GM18867 (cell line): ENCODE data around the gene RPA1.

Experiments
- ATAC-seq: cut with Tn5 transposase; IDR thresholded peaks from one replicate; pipeline ENCODE4 v1.9.1; 2021; ENCODE audit warnings: mild to moderate bottlenecking, moderate library complexity; ENCODE audit not compliant: unreplicated experiment

The RPA1 gene

DNA sequence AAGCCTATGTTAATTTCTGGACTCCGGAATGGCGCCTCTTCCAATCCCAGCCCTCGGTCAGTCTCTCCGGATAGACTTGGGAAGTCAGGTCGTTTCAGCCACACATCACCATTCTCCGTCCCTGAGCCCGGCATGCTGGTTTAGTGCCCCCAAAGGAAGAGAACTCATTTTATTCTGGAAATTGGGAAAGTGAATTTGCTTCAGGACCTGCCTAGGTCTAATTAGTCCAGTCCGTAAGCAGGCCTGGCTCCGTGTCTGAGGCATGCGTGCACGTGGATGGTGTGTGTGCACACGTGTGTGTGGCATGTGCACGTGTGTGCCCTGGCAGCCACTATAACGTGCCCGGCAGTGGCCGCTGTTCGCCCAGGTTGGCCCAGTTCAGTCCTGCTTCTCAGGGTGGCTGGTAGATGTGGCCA is 77.4 kb downstream of the RPA1 start:
- ATAC-seq = no peak

DNA sequence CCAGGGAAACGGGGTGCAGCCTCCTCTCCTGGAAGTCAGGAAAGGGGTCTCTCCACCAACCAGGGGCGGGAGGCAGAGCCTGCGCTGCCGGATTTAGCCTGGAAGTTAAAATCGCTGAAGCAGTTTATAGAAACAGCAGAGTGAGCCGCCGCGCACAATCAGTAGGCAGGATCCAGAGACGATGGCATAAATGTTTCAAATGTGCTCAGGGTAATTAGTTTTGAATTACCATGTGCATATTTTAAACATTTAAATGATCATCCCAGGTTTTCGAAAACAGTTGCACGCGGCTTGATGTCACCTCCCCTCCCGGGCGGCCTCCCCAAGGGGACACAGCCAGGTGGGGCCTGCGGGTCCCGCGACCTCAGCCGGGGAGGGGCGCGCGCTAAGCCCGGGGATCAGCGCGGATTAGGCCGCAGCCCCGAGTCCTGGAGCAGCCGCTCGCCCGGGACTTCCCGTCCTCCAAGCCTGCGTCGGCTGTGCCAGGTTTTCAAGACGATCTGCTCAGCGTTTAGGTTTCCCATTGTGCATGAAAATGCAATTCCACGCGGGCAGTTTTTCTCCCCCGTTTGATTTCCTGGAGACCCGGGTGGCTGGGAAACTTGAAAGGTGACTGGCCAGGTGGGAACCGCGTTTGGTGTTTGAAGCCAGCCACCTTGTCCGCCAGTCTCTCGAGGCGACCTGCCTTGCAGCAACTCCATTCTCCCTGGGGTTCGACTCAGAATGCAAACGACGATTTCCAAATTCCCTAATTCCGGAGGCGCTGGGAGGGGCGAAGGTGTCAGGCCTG is 78.3 kb downstream of the RPA1 start:
- ATAC-seq = no peak

DNA sequence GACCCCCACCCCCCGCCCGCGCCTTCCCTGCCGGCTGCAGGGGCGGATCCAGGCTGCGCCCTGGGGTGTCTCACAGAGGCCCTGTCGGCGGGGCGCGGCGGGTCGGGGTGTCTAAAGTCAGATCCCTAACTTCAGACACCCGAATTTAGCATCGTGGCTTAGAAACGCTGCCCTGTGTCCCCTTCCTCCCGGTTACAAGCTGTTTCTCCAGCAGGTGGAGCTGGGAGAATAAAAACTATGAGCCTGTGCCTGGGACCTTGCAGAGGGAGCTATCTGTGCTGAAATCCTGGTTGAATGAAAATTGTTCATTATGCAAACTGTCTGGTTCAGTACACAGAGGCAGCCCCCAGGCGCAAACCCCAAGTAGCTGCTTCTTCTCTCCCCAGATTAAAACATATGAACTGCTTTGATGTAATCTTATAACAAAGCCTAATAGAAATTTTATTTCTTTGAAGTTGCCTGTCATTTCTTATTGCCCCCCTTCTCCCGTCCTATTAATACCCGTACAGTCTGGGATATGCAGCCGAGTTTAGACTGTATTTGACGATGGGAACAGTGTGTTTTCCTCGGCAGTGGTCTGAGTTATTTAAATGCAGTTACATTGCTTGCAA is 79.0 kb downstream of the RPA1 start:
- no peak for ATAC-seq

DNA sequence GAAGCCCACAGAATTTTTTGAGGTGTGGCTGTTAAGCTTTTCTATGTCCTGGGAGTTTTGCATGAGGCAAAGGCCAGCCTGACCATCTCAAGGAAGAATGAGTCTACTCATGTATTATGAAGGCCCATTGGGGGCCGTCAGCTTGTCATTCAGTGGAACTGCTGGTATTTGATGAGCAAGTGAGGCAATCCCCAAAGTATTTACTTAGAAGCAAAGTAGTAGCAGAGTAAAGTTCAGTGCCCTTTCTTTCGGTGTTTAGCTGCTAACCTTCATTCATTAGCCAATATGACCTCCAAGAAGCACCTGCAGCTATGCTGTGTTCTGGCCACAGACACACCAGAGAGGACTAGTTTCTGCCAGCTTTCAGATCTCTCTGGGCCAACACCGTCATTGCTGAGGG is 80.2 kb downstream of the RPA1 start:
- no peak for ATAC-seq

DNA sequence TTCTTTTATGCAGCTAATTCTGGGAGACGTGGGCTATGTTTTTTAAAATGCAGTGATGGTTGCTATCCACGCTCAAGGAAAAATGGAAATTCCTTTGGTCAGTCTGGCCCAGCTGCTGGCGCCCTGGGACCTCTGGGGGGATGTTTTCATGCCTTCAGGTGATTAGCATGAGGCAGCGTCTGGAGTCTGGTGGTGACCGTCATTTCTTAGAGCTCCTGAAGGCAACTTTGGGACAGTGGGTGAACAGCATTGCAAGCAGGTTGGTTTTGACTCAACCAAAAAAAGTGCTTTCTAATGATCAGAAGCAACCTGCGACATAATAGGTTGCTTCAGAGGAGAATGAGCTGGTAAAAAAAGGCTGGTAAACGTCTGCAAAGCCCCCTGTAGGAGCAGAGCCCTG is 82.3 kb downstream of the RPA1 start:
- ATAC-seq = no peak

DNA sequence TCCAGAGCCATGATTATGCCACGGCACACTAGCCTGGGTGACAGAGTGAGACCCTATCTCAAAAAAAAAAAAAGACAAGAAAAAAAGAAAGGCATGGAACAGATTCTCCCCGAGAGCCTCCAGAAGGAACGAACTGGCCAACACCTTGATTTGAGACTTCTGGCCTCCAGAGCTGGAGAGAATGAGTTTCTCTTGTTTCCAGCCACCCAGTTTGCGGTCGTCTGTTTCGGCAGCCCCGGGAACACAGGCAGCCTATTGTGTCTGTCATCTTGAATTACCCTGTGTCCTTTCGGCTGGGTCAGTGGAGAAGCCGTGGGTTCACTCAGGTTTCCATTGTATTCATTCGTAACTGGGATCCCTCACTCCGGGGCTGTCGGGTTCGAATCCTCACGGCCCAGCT is 83.9 kb downstream of the RPA1 start:
- ATAC-seq = no peak

DNA sequence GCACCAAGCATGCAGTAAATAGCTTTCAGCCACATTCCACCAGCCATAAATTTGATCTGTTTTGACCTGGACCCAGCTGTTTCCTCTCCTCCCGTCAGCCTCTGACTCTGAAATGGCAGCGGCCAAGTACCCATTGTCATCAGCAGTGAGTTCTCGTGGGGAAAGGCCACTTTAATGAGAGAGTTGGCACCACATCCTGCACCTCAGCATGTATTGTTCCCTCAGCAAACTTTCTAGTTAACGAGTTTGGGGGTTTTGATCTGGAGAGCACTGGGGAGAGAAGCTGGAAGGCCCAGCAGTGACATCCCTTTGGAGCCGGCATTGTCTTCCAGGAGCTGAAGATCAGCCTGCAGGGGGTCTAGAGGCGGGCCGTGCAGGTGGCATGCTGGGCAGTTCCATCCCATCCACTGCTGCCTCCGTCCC is 84.9 kb downstream of the RPA1 start:
- no peak for ATAC-seq

DNA sequence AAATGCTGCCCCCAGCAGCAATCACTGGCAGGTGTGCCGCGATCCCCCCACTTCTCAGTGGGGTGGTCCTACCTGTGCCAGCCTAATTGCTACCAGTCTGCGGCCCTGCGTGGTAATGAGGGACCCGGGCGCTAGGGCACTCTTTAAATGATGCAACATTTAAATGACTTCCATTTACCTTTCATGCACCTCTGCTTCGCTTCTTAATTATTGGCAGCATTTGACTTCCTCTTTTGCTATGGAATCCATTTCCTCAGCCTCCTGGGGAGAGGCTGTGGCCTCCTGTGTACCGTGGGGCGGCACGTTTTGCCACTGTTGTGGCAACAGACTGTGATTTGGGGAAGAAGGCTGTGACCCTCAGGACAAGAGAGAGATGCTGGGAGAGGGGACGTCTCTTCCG is 86.1 kb downstream of the RPA1 start:
- no peak for ATAC-seq

DNA sequence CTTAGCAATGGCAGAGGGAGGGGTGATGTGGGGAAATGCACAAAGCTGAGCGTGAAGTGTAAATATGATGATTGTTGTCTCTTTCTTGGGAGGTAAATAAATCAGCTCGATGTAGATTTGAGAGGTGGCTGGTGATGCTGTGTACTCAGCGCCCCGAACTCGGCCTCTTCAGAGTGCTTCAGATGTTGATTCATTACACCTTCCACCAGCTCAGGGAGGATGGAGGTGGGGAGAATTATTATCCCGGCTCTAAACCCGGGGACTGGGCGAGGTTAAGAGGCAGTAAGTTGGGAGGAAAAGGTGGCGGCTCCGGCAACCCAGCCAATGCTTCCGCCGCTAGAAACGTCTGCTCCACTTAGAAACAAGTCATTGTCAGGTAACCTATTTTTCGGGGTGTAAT is 86.5 kb downstream of the RPA1 start:
- ATAC-seq = no peak

DNA sequence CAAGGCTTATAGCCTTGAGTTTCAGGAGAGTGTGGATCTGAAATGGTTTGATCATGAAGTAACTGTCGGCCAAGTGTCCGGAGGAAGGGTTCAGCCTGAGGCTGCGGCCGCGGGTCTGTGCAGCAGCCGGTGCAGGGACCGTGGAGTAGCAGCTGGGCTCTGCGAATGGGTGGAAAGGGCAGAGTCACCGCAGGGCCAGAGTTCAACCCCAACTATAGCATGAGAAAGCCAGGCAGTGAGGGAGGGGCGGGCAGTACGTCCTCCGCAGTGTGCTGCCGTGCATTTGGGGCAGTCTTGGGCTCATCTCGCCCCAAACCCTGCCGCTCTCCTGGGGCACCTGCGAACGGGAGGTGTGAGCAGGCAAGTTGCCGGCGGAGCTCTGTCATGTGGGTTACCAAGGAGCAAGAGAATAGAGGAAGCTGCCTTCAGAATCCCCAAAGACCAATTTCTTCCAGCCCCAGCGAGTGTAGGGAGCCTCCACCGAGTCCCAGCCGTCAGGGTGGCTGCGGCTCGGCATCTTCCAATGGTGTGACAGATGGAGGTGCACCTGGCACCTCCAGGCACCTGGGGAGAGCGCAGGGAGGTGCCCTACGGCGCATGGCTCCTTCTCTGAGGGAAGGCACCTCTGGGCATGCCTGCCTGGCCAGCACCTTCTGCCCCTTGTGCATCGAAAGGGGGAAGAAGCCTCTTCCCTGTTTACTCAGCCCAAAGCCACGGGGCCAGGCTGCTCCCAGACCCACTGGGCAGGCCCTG is 87.3 kb downstream of the RPA1 start:
- no peak for ATAC-seq

DNA sequence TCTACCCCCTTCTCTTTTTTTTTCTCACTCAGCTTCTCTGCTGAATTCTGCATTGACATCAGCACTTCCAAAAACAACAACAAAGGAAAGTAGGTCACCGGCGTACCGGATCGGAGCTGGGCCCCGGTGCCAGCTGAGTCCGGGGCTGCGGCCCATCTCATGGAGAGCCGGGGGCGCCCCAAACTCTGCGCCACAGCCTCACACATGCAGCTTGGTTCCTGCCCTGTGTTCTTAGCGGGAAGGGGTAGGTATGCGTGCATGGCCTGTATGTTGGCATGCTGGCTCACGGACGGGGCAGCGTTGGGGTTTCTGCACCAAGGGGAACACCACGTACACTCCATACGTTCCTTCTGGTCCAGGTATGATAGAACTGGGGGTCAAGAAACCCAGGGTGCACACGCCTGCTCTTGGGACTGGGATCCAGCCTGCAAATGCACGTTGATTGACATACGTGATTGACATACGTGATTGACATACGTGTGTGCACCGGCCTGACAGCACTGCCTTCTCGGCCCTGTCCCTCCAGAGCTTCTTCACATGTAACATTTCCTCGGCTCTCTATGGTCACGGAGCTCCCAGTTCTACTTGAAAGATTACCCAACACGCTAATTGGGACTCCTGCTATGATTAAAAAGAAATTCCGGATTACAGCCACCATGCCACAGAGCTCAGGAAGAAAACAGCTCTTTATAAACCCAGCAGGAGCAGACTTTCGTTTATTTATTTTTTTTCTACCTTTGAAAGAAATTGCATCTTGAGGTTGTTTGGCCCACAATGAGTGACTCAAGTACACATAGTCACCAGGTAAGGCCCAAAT is 88.7 kb downstream of the RPA1 start:
- no peak for ATAC-seq

DNA sequence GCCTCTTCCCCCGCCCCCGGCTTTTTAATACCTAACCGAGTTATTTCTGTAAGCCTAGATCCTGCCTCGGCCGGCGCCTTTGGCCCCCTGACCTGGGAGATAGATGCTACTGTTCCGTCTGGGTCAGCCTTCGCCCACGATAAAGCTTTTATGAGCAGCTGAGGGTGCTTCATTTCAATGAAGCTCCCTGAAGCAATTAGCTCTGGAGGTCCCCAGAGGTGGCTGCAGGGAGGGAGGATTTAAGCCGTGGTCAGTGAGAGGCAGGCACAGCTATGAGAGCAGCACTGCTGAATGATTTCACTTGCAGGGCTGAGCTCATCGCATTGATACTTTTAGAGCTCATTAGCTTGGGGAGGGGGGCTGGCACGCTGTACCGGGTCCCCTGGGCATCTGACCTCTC is 89.4 kb downstream of the RPA1 start:
- ATAC-seq = no peak

DNA sequence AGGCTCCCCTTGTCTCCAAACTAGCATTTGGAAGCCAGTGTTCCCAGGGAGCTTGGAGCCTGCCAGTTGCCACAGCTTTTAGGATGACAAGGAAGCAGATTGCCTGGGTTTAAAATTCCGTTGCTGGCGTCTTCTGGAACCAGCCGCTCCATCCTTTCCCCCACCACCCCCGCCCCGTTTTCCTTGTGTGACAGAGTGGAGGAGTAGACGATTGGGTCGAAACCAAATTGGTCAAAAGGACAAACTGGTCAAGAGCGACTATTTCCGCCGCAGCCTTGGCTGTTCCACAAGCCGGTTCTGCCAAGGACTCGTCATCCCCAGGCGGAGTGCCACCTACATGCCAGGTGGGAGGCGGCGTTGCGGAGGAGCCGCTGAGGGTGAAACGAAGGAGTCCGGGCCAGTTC is 91.1 kb downstream of the RPA1 start:
- ATAC-seq = no peak

DNA sequence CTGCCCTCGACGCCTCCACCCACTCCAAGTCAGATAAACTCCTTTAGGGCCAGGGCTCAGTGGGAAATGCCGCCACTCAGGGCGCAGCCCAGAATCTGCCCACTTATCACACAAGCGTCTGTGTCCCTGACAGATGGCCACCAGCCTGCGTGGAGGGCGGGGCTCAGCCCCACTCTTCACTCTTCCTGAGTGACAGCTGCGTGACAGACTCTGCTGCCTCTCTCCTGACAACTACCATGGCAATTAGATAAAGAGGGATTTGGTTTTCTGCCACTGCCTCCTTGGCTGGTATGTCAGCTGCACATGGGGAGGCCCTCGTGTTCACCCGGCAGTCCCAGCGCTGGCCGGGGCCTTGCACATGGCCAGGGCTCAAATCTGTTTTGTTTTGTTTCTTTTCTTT is 99.2 kb downstream of the RPA1 start:
- ATAC-seq = no peak

DNA sequence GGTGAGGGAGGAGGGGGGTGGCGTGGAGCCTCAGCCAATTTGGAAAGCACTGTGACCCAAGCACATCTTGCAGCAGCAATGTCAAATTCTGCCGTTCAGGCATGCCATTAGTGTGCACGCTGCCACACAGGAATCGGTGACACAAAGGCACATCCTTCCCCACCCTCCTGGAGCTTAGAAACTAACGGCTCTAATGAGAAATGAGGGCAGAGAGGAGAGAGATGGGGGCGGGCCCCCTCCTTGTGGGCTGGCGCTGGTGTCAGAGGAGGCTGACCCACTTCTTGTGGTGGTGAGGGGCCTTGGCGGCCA is 100.5 kb downstream of the RPA1 start:
- no peak for ATAC-seq

DNA sequence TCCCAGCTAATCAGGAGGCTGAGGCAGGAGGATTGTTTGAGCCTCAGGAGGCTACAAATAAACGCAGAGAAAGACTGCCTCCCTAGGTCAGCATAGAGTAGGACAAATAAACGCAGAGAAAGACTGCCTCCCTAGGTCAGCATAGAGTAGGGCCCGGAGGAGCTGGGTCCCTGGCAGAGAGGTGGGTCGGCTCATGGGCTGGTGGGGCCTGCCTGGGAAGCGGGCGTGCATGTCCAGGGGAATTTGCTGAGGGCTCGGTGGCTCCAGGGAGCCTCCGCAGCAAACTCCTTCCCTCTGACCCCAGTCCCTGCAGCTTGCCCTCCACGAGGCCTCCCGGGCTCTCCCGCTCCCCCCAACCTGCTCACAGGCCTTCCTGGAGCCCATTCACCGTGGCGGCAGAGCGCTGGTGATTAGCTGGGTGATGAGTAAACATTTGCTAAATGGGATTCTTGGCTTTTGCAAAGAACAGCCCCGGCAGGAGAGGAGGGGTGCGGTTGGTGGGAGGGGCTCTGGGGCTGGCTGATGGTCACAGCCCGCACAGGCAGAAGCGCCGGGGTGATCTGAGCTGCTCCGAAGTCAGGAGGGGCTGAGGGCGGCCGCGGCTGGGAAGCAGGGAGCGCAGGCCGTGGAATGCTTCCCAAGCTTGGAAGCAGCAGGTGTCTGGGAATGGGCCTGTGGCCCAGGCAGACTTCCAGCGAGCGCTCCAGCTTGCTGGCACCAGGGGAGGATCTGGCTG is 102.2 kb downstream of the RPA1 start:
- no peak for ATAC-seq

DNA sequence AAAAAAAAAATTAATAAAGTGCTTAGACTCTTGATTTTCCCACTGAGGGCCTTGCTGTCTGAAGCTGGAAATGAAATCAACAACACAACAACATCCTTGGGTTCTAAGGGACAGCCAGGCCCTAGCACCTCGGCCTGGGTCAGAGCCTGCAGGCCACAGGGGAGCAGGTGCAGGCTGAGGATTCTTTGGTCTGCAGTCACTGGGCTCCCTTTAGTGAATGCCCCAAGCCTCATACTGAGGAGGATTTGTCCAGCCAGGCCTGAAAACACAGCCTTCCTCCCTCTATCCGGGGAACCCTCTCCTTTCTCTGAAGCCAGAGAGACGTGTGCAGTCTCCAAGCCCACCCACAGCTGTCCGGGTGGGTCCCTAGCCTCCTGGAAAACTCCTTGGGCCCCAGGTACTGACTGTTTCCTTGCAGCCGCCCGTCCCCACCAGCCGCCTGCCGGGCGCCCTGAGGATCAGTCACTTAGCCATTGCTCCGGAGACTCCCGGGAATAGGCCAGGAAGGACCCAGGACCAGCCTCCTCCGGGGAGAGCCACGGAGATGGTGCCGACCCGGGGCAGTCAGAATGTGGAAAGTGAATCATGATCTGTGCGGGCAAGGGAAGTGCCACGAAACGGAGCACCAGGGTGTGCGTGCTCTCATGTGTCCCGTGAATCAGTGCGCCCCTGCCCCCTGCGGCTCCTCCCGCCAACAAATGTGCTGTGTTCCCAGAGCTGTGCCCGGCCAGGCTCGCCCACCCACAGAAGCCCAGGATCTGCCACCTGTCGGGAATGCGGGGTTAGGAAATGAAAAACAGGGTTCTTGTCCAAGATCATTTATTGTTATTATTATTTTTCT is 104.3 kb downstream of the RPA1 start:
- ATAC-seq = no peak

DNA sequence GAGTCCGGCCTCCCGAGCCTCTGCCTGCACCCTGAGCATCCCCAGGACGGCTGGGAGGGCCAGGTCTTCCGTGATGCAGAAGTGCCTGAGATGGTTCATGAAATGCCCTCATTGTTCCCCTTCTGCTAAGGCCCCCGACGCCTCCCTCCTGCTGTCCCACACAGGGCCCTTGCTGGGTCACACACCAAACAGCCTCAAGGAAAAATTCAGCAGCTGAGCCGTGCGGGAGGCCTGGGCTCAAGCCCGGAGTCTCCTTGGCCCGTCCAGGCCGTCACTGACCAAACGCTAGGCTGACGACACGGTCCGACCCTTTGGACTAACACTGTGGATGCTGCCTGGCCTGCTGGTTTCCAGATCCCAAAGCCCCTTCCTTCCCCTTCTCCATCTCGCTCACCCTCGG is 105.1 kb downstream of the RPA1 start:
- no peak for ATAC-seq

DNA sequence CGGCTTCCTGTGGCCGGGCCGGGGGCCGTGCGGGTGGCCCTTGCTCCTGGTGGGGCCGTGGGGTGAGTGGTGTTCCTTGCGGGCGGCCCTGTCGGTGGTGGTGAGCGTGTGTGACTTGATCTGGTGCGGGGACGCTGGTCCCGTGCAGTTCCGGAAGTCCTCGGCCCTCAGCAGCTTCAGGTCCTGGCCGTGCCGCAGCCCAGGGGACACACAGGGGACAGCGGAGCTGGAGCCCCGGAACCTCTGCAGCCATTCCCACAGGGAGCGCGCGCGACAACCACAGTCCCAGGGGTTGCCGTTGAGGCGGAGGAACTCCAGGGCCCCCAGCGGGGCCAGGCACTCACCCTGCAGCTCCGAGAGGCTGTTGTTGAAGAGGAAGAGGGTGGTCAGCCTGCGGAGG is 107.0 kb downstream of the RPA1 start:
- ATAC-seq = no peak

DNA sequence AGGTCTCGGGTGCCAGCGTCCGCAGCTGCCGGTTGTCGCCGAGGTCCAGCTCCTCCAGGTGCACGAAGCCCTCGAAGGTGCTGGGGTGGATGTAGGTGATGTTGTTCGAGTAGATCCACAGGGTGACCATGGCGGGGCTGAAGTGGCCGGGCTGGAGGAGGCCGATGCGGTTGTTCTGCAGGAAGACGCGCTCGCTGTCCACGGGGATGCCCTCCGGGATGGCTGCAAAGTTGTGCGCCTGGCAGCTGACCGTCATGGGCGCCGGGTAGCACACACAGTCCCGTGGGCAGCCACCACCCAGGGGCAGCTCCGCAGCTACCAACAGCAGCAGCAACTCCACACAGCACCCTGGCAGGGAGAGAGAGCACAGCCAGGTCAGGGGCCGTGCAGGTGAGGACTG is 107.7 kb downstream of the RPA1 start:
- no peak for ATAC-seq
